ENCODE data around the gene AKR1C4.

The AKR1C4 gene

GRCh38 chr10:5254488-5254887 lies 57.9 kb downstream of the AKR1C4 start:
- TF ChIP-seq SIN3A (IDR thresholded peaks at IDR 0.05; ENCODE audit: borderline replicate concordance, insufficient read depth, low read length) (no peak), TAF1 (IDR thresholded peaks at IDR 0.05; ENCODE audit: borderline replicate concordance, insufficient read depth, low read length) (no peak), POLR2AphosphoS5 (IDR thresholded peaks at IDR 0.05; ENCODE audit: low read depth, low read length) (no peak), REST (IDR thresholded peaks at IDR 0.05; ENCODE audit: insufficient read depth in 1 of 2, low read depth in 2 of 2, low read length in 2 of 2) (no peak), FOXP2 (optimal IDR thresholded peaks at IDR 0.05; ENCODE audit: borderline replicate concordance, extremely low read depth, extremely low read length, insufficient read depth) (no peak)

- TF ChIP-seq REST (IDR thresholded peaks at IDR 0.05; ENCODE audit: insufficient read depth in 1 of 2, low read depth in 2 of 2, low read length in 2 of 2) (no peak), TAF1 (IDR thresholded peaks at IDR 0.05; ENCODE audit: borderline replicate concordance, insufficient read depth, low read length) (no peak), SIN3A (IDR thresholded peaks at IDR 0.05; ENCODE audit: borderline replicate concordance, insufficient read depth, low read length) (no peak), FOXP2 (optimal IDR thresholded peaks at IDR 0.05; ENCODE audit: borderline replicate concordance, extremely low read depth, extremely low read length, insufficient read depth) (no peak), POLR2AphosphoS5 (IDR thresholded peaks at IDR 0.05; ENCODE audit: low read depth, low read length) (no peak)
Measured at GRCh38 chr10:5259132-5259951, 62.7 kb downstream of the AKR1C4 start.

- no peak for TF ChIP-seq FOXP2 (optimal IDR thresholded peaks at IDR 0.05; ENCODE audit: borderline replicate concordance, extremely low read depth, extremely low read length, insufficient read depth)
Measured at GRCh38 chr10:5259952-5260578, 63.4 kb downstream of the AKR1C4 start.

- TF ChIP-seq POLR2AphosphoS5 (IDR thresholded peaks at IDR 0.05; ENCODE audit: low read depth, low read length), result no peak
- TF ChIP-seq SIN3A (IDR thresholded peaks at IDR 0.05; ENCODE audit: borderline replicate concordance, insufficient read depth, low read length), result no peak
- TF ChIP-seq FOXP2 (optimal IDR thresholded peaks at IDR 0.05; ENCODE audit: borderline replicate concordance, extremely low read depth, extremely low read length, insufficient read depth), result no peak
- TF ChIP-seq REST (IDR thresholded peaks at IDR 0.05; ENCODE audit: insufficient read depth in 1 of 2, low read depth in 2 of 2, low read length in 2 of 2), result no peak
- TF ChIP-seq TAF1 (IDR thresholded peaks at IDR 0.05; ENCODE audit: borderline replicate concordance, insufficient read depth, low read length), result no peak
Measured at GRCh38 chr10:5260828-5261227, 64.2 kb downstream of the AKR1C4 start.

- TF ChIP-seq TAF1 (IDR thresholded peaks at IDR 0.05; ENCODE audit: borderline replicate concordance, insufficient read depth, low read length), result no peak
- TF ChIP-seq FOXP2 (optimal IDR thresholded peaks at IDR 0.05; ENCODE audit: borderline replicate concordance, extremely low read depth, extremely low read length, insufficient read depth), result no peak
- no peak for TF ChIP-seq SIN3A (IDR thresholded peaks at IDR 0.05; ENCODE audit: borderline replicate concordance, insufficient read depth, low read length)
- no peak for TF ChIP-seq REST (IDR thresholded peaks at IDR 0.05; ENCODE audit: insufficient read depth in 1 of 2, low read depth in 2 of 2, low read length in 2 of 2)
- no peak for TF ChIP-seq POLR2AphosphoS5 (IDR thresholded peaks at IDR 0.05; ENCODE audit: low read depth, low read length)
Measured at GRCh38 chr10:5265139-5265538, 68.5 kb downstream of the AKR1C4 start.
